HG02642 (cell line): ENCODE measurements around the gene CREB1.
"Not testable (repeated sequence)": the region's sequence is repeated elsewhere in the genome, so short reads cannot be mapped to it uniquely, and the experiment has no call there.

Experiments
- ATAC-seq: cut with Tn5 transposase; IDR thresholded peaks from one replicate; pipeline ENCODE4 v1.9.1; 2021; ENCODE audit warnings: mild to moderate bottlenecking; ENCODE audit not compliant: unreplicated experiment, poor library complexity

Gene CREB1

GRCh38 chr2:207643892-207644291, 114.1 kb downstream of the CREB1 start:
- ATAC-seq: no peak

GRCh38 chr2:207646582-207646981, 116.8 kb downstream of the CREB1 start:
- ATAC-seq: not testable (repeated sequence)
